ENCODE measurements around the gene CA11.
A peak's percentile ranks its signal among the peaks of the same experiment; 100 is the strongest.

GRCh38 chr19:48636859-48637448 lies 9.0 kb downstream of the CA11 start, which contains the start of gene DBP:
- TF ChIP-seq, protein P1, sequence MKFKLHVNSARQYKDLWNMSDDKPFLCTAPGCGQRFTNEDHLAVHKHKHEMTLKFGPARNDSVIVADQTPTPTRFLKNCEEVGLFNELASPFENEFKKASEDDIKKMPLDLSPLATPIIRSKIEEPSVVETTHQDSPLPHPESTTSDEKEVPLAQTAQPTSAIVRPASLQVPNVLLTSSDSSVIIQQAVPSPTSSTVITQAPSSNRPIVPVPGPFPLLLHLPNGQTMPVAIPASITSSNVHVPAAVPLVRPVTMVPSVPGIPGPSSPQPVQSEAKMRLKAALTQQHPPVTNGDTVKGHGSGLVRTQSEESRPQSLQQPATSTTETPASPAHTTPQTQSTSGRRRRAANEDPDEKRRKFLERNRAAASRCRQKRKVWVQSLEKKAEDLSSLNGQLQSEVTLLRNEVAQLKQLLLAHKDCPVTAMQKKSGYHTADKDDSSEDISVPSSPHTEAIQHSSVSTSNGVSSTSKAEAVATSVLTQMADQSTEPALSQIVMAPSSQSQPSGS (IDR thresholded peaks at IDR 0.05; ENCODE audit: low read length): no peak
- TF ChIP-seq POLR2A (IDR thresholded peaks at IDR 0.05; ENCODE audit: control extremely low read depth in 1 of 2, low read depth in 2 of 2, low read length in 2 of 2): no peak
- TF ChIP-seq, protein P2, sequence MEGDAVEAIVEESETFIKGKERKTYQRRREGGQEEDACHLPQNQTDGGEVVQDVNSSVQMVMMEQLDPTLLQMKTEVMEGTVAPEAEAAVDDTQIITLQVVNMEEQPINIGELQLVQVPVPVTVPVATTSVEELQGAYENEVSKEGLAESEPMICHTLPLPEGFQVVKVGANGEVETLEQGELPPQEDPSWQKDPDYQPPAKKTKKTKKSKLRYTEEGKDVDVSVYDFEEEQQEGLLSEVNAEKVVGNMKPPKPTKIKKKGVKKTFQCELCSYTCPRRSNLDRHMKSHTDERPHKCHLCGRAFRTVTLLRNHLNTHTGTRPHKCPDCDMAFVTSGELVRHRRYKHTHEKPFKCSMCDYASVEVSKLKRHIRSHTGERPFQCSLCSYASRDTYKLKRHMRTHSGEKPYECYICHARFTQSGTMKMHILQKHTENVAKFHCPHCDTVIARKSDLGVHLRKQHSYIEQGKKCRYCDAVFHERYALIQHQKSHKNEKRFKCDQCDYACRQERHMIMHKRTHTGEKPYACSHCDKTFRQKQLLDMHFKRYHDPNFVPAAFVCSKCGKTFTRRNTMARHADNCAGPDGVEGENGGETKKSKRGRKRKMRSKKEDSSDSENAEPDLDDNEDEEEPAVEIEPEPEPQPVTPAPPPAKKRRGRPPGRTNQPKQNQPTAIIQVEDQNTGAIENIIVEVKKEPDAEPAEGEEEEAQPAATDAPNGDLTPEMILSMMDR (IDR thresholded peaks at IDR 0.05; ENCODE audit: control extremely low read depth in 1 of 3, insufficient read depth in 1 of 3, low read depth in 1 of 3, low read length in 3 of 3): peak in 1 of 3 experiments; percentile 13; a peak in 1 of 4 replicates
- no peak for TF ChIP-seq CHD1 (IDR thresholded peaks at IDR 0.05; ENCODE audit: low read depth, low read length)
- no peak for TF ChIP-seq ZNF274 (IDR thresholded peaks at IDR 0.05; ENCODE audit: borderline replicate concordance, extremely low read depth, low read length)
- no peak for TF ChIP-seq SRF (IDR thresholded peaks at IDR 0.05; ENCODE audit: low read depth, low read length)
- TF ChIP-seq EP300 (IDR thresholded peaks at IDR 0.05; ENCODE audit: borderline replicate concordance in 1 of 2, low read depth in 2 of 2, low read length in 2 of 2): no peak
- TF ChIP-seq CBX5 (IDR thresholded peaks at IDR 0.05; ENCODE audit: low read depth, low read length): no peak
- TF ChIP-seq GTF2F1 (IDR thresholded peaks at IDR 0.05; ENCODE audit: borderline replicate concordance, low read depth, low read length): no peak

Measured in H1 (cell line).